Lower leg skin (tissue), 3 donors: ENCODE results near the gene FAH.

Source experiments
- POLR2A ChIP-seq, 2 donors: fragments of 450-650 bp; IDR thresholded peaks; one replicate each; pipeline ENCODE4 v1.6.1; 2016 to 2017; ENCODE audit warnings: antibody characterized with exemption in 2 of 2, mild to moderate bottlenecking in 1 of 2, moderate library complexity in 1 of 2
- TF ChIP-seq, protein P1 (sequence below), 3 donors: fragments of 450-650 bp; IDR thresholded peaks; one replicate each; pipeline ENCODE4 v1.5.1; 2016; ENCODE audit warnings: antibody characterized with exemption in 3 of 3, mild to moderate bottlenecking in 3 of 3, moderate library complexity in 2 of 3

DNA sequence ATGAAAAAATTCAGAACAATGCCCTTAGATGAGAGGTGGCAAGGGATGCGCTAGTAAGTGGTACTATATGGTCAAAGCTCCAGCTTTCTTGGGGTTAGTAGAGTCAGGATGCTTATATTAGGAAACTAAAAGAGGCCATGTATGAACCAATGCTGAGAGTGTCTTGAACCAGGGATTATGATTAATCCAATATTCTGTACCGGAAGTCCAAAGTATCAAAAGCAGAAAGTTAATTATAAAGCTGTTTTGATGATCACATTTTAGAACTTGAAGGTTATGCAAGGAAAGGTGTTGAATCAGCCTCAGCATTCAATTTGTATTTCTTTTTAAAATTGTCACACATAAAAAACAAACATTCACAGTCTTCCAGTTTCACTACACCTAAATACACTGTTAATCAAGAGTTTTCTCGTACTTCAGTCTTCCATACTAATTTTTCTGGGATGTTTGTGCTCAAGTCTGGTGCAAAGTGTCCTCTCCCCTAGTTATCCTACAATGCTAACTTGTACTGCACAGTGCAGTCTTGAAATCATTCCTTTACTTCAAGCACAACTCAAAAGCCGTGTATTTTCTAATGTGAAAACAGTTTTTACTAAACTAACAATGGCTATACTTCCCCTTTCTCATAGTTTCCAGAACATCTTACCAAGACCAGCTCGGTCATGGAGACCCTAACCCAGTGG, 10.7 kb upstream of the FAH start:
- TF ChIP-seq, protein P1, sequence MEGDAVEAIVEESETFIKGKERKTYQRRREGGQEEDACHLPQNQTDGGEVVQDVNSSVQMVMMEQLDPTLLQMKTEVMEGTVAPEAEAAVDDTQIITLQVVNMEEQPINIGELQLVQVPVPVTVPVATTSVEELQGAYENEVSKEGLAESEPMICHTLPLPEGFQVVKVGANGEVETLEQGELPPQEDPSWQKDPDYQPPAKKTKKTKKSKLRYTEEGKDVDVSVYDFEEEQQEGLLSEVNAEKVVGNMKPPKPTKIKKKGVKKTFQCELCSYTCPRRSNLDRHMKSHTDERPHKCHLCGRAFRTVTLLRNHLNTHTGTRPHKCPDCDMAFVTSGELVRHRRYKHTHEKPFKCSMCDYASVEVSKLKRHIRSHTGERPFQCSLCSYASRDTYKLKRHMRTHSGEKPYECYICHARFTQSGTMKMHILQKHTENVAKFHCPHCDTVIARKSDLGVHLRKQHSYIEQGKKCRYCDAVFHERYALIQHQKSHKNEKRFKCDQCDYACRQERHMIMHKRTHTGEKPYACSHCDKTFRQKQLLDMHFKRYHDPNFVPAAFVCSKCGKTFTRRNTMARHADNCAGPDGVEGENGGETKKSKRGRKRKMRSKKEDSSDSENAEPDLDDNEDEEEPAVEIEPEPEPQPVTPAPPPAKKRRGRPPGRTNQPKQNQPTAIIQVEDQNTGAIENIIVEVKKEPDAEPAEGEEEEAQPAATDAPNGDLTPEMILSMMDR (IDR thresholded peaks at IDR 0.05): no peak
- no peak for TF ChIP-seq POLR2A (IDR thresholded peaks at IDR 0.05)
